Amygdala (tissue), 56 donors: ENCODE data around the gene KRTAP12-2.

Source experiments
- DNase-seq, 56 donors: peaks; one replicate each; lab custom pipeline; 2025; lab: John Stamatoyannopoulos, UW

KRTAP12-2 gene

GRCh38 chr21:44666401-44667320 lies at the start of gene KRTAP12-2:
Gene KRTAP12-2, minus strand, starts transcription at chr21:44666927. Its CDS starts 41 bp downstream, at chr21:44666886.
- no peak for DNase-seq

GRCh38 chr21:44714905-44715304 lies 48.2 kb upstream of the KRTAP12-2 start:
- DNase-seq = no peak

- no peak for DNase-seq
Measured at GRCh38 chr21:44713846-44714245, 47.1 kb upstream of the KRTAP12-2 start.

- no peak for DNase-seq
Measured at GRCh38 chr21:44713130-44713529, 46.4 kb upstream of the KRTAP12-2 start.

GRCh38 chr21:44712203-44713028 lies 45.7 kb upstream of the KRTAP12-2 start:
- DNase-seq = no peak

- no peak for DNase-seq
Measured at GRCh38 chr21:44711327-44712202, 44.8 kb upstream of the KRTAP12-2 start, which contains the start of gene TSPEAR. Gene TSPEAR, minus strand, starts transcription at chr21:44711572. Its CDS starts 58 bp downstream, at chr21:44711514.

GRCh38 chr21:44710756-44711326 lies 44.1 kb upstream of the KRTAP12-2 start:
- no peak for DNase-seq

- DNase-seq = no peak
Measured at GRCh38 chr21:44710294-44710665, 43.6 kb upstream of the KRTAP12-2 start.

- no peak for DNase-seq
Measured at GRCh38 chr21:44709426-44710293, 42.9 kb upstream of the KRTAP12-2 start.

GRCh38 chr21:44708866-44709425 lies 42.2 kb upstream of the KRTAP12-2 start:
- no peak for DNase-seq

- DNase-seq = no peak
Measured at GRCh38 chr21:44708213-44708865, 41.6 kb upstream of the KRTAP12-2 start.

GRCh38 chr21:44706706-44707581 lies 40.2 kb upstream of the KRTAP12-2 start:
- no peak for DNase-seq

- no peak for DNase-seq
Measured at GRCh38 chr21:44706026-44706705, 39.4 kb upstream of the KRTAP12-2 start.

GRCh38 chr21:44704636-44705001 lies 37.9 kb upstream of the KRTAP12-2 start:
- DNase-seq = no peak

- no peak for DNase-seq
Measured at GRCh38 chr21:44703731-44704635, 37.3 kb upstream of the KRTAP12-2 start.
